H1 (cell line): Measurements from ENCODE around the gene DOCK10. TPM values are rescaled to one million over a fixed set of nuclear protein-coding genes. Genes with fewer than 3 reads are reported as not detected.

Experiments used
- CTCF ChIA-PET: fragments of 300-600 bp; sonication (Branson Sonifier 250); formaldehyde crosslinking; loops from one replicate; lab custom pipeline; 2021; ENCODE audit not compliant: partially characterized antibody; lab: Charles Lee
- POLR2A ChIA-PET: fragments of 300-600 bp; sonication (Branson Sonifier 250); formaldehyde crosslinking; loops from one replicate; lab custom pipeline; 2021; ENCODE audit warnings: inconsistent platforms; ENCODE audit not compliant: partially characterized antibody; lab: Charles Lee
- DNase-seq, 2 experiments: peaks; one replicate each; pipeline versions ENCODE4 v3.0.0 to v3.0.0-alpha.2; 2010 to 2022; ENCODE audit warnings: low spot score in 2 of 2, low read depth in 1 of 2, mixed read lengths in 1 of 2
- FAIRE-seq: peaks from 2 replicates; lab custom pipeline; 2011; peaks lifted over from hg19 to GRCh38; lab: Jason Lieb, UNC
- H2AFZ ChIP-seq: 2 replicates; pipeline ENCODE4 v1.8.1; 2012; ENCODE audit warnings: low read length, inconsistent platforms
- H2AK5ac ChIP-seq: 2 replicates; pipeline ENCODE4 v1.6.1; 2013; ENCODE audit warnings: low read depth, low read length
- H2BK120ac ChIP-seq: replicated peaks from 2 replicates; pipeline ENCODE3; 2013; ENCODE audit warnings: low read depth, low read length, inconsistent platforms
- H2BK12ac ChIP-seq: 2 replicates; pipeline ENCODE4 v1.6.1; 2013; ENCODE audit warnings: low read depth, low read length
- H2BK15ac ChIP-seq: 2 replicates; pipeline ENCODE4 v1.6.1; 2013; ENCODE audit warnings: low read length
- H2BK20ac ChIP-seq: 2 replicates; pipeline ENCODE4 v1.6.1; 2013; ENCODE audit warnings: low read length
- H2BK5ac ChIP-seq: 2 replicates; pipeline ENCODE4 v1.6.1; 2013; ENCODE audit warnings: low read depth, low read length
- H3K14ac ChIP-seq: 2 replicates; pipeline ENCODE4 v1.6.1; 2013; ENCODE audit warnings: inconsistent platforms; ENCODE audit not compliant: insufficient read length
- H3K18ac ChIP-seq: 2 replicates; pipeline ENCODE4 v1.6.1; 2013; ENCODE audit warnings: low read length; ENCODE audit errors: extremely low read depth
- H3K23ac ChIP-seq: 2 replicates; pipeline ENCODE4 v1.6.1; 2013; ENCODE audit warnings: inconsistent platforms; ENCODE audit not compliant: insufficient read length
- H3K23me2 ChIP-seq: 2 replicates; pipeline ENCODE4 v1.6.1; 2013; ENCODE audit warnings: low read depth, low read length
- H3K27ac ChIP-seq: 2 replicates; pipeline ENCODE4 v1.6.1; 2011; ENCODE audit warnings: low read depth, low read length, inconsistent platforms
- H3K27me3 ChIP-seq, 4 experiments: replicated peaks in 1 of 4; 1 replicate in 1 of 4; 2 replicates in 3 of 4; pipeline versions ENCODE4 v1.6.1 to v1.8.1; 2011 to 2013; ENCODE audit warnings: low read length in 3 of 4, mild to moderate bottlenecking in 3 of 4, inconsistent platforms in 2 of 4, mixed read lengths in 2 of 4, moderate library complexity in 1 of 4; ENCODE audit not compliant: control insufficient read depth in 3 of 4, insufficient read depth in 3 of 4; ENCODE audit errors: extremely low read depth in 1 of 4
- H3K36me3 ChIP-seq, 4 experiments: 2 replicates each; pipeline versions ENCODE4 v1.6.1 to v1.8.1; 2011 to 2013; ENCODE audit warnings: mild to moderate bottlenecking in 4 of 4, low read length in 3 of 4, moderate library complexity in 2 of 4, control low read depth in 1 of 4, inconsistent platforms in 1 of 4; ENCODE audit not compliant: insufficient read depth in 4 of 4, control insufficient read depth in 2 of 4
- H3K4ac ChIP-seq: replicated peaks from 2 replicates; pipeline ENCODE3; 2013; ENCODE audit warnings: low read length, low read depth, mixed read lengths, inconsistent platforms; ENCODE audit not compliant: insufficient read length
- H3K4me1 ChIP-seq, 4 experiments: replicated peaks in 1 of 4; 1 replicate in 1 of 4; 2 replicates in 3 of 4; pipeline versions ENCODE4 v1.6.1 to v1.8.1; 2011 to 2013; ENCODE audit warnings: low read length in 3 of 4, inconsistent platforms in 2 of 4, mixed read lengths in 1 of 4; ENCODE audit not compliant: insufficient read depth in 4 of 4, control insufficient read depth in 3 of 4
- H3K4me2 ChIP-seq, 2 experiments: 2 replicates each; pipeline versions ENCODE4 v1.6.1 to v1.8.1; 2011 to 2013; ENCODE audit warnings: low read depth in 2 of 2, low read length in 2 of 2, control low read depth in 1 of 2, inconsistent platforms in 1 of 2, mild to moderate bottlenecking in 1 of 2; ENCODE audit not compliant: insufficient read depth in 1 of 2
- H3K4me3 ChIP-seq, 4 experiments: fragments of 200-600, 300-600 bp in 1 of 4; sonication (generic), shearing (Covaris generic), sonication (Bioruptor Twin) in 1 of 4; 2 replicates each; pipeline versions ENCODE4 v1.5.1 to v1.8.1; 2011 to 2016; ENCODE audit warnings: low read length in 4 of 4, low read depth in 3 of 4, control low read depth in 2 of 4, inconsistent platforms in 2 of 4, mild to moderate bottlenecking in 2 of 4, mixed read lengths in 1 of 4, moderate library complexity in 1 of 4; ENCODE audit not compliant: insufficient read depth in 2 of 4; ENCODE audit errors: extremely low read depth in 1 of 4
- H3K56ac ChIP-seq: replicated peaks from 2 replicates; pipeline ENCODE3; 2013; ENCODE audit warnings: low read depth, mild to moderate bottlenecking, mixed read lengths, low read length, inconsistent platforms; ENCODE audit not compliant: insufficient read length
- H3K79me1 ChIP-seq: 2 replicates; pipeline ENCODE4 v1.6.1; 2013; ENCODE audit warnings: low read depth, low read length, control low read depth
- H3K79me2 ChIP-seq, 2 experiments: 2 replicates each; pipeline versions ENCODE4 v1.6.1 to v1.8.1; 2012 to 2013; ENCODE audit warnings: low read length in 2 of 2, mild to moderate bottlenecking in 2 of 2, inconsistent platforms in 1 of 2; ENCODE audit not compliant: insufficient read depth in 2 of 2, control insufficient read depth in 1 of 2
- H3K9ac ChIP-seq, 4 experiments: replicated peaks in 1 of 4; 1 replicate in 1 of 4; 2 replicates in 3 of 4; pipeline versions ENCODE4 v1.6.1 to v1.8.1; 2011 to 2013; ENCODE audit warnings: low read depth in 3 of 4, low read length in 3 of 4, control low read depth in 2 of 4, mild to moderate bottlenecking in 2 of 4, moderate library complexity in 2 of 4, inconsistent platforms in 1 of 4; ENCODE audit errors: extremely low read depth in 1 of 4
- H3K9me3 ChIP-seq, 2 experiments: 2 replicates each; pipeline versions ENCODE4 v1.6.1 to v1.8.1; 2012 to 2013; ENCODE audit warnings: mild to moderate bottlenecking in 2 of 2, moderate library complexity in 2 of 2, control low read depth in 1 of 2, inconsistent platforms in 1 of 2, low read depth in 1 of 2, low read length in 1 of 2, mixed read lengths in 1 of 2; ENCODE audit not compliant: insufficient read depth in 2 of 2
- H4K20me1 ChIP-seq, 2 experiments: replicated peaks in 1 of 2; 2 replicates each; pipeline versions ENCODE3 to v1.8.1; 2011 to 2013; ENCODE audit warnings: inconsistent platforms in 2 of 2, low read length in 2 of 2, mild to moderate bottlenecking in 1 of 2; ENCODE audit not compliant: insufficient read depth in 2 of 2, control insufficient read depth in 1 of 2
- H4K5ac ChIP-seq: 2 replicates; pipeline ENCODE4 v1.6.1; 2013; ENCODE audit warnings: low read length, low read depth, mixed read lengths, inconsistent platforms; ENCODE audit not compliant: insufficient read length
- H4K8ac ChIP-seq: 2 replicates; pipeline ENCODE4 v1.8.0; 2013; ENCODE audit warnings: mild to moderate bottlenecking, moderate library complexity, low read length, inconsistent platforms; ENCODE audit not compliant: insufficient read depth; ENCODE audit errors: extremely low read depth
- H4K91ac ChIP-seq: replicated peaks from 2 replicates; pipeline ENCODE3; 2013; ENCODE audit warnings: low read length, mixed read lengths, inconsistent platforms; ENCODE audit not compliant: insufficient read length
- BCL11A ChIP-seq, 2 experiments: IDR thresholded peaks; one replicate each; pipeline ENCODE4 v1.6.1; 2011; ENCODE audit warnings: low read depth in 2 of 2, low read length in 2 of 2, mild to moderate bottlenecking in 2 of 2
- BRCA1 ChIP-seq: IDR thresholded peaks from 2 replicates; pipeline ENCODE4 v1.6.1; 2012; ENCODE audit warnings: low read depth, low read length, improper control_type of control experiment
- EP300 ChIP-seq, 2 experiments: IDR thresholded peaks; 1 replicate in 1 of 2; 2 replicates in 1 of 2; pipeline ENCODE4 v1.6.1; 2011 to 2012; ENCODE audit warnings: low read depth in 2 of 2, low read length in 2 of 2, mild to moderate bottlenecking in 2 of 2, borderline replicate concordance in 1 of 2, inconsistent platforms in 1 of 2, moderate library complexity in 1 of 2
- WGBS, 2 experiments: shearing (Covaris generic) in 1 of 2; methylation state at CpG; one replicate each; pipeline versions ENCODE4 v1.1.6 to v1.1.7; 2013 to 2015; ENCODE audit warnings: low lambda C conversion rate in 2 of 2, mixed read lengths in 2 of 2, inconsistent platforms in 1 of 2, low coverage in 1 of 2, missing lambda C conversion rate in 1 of 2; ENCODE audit not compliant: insufficient replicate concordance in 2 of 2, insufficient coverage in 1 of 2, insufficient read length in 1 of 2; ENCODE audit errors: extremely low coverage in 1 of 2, missing lambda C conversion rate in 1 of 2; 5-methylcytosine and 5-hydroxymethylcytosine counted together
- polyA plus RNA-seq, 7 experiments: library from polyadenylated mRNA; depleted of rRNA in 3 of 7; stranded (reverse) in 5 of 7; unstranded in 2 of 7; fragments of >200 nt in 5 of 7; fragments of 200-250 nt in 2 of 7; gene quantifications; 1 replicate in 5 of 7; 2 replicates in 1 of 7; 4 replicates in 1 of 7; pipeline versions ENCODE4 v1.2.1 to v1.2.3, GENCODE V29; 2011 to 2013; ENCODE audit warnings: missing spikeins in 2 of 7, mixed read lengths in 2 of 7
- total RNA-seq: library from RNA; stranded (reverse); fragmentation: NEBNext Ultra II Directional; extraction: Animal tissue kit (Norgen Biotek cat#: 25700); gene quantifications from 2 replicates; pipeline ENCODE4 v1.2.1, GENCODE V29; 2021

Gene DOCK10
- total and polyA plus RNA-seq, 2 of the 8 experiments (the other 6 are each of a cell fraction or from before 2014, with no cell fraction given) = 0.33 to 1.6 TPM

DNA sequence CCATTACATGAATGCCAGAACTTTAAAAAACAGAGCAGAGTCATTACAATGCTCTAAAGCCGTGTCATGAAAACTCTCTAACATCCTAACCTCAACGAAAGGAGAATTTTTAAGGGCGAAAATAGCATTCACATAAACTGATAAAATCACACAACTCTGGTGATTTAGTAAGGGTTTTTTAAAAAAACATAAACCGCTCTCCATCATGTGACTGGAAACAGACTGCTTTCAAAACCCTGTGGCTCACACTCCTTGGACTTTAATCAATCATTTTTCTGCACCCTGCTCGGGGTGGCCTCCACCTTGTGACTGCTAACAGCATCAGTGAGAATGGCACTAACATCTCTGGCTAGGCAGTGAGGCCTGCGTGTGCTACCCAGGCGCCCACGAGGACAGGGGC, 12.1 kb downstream of the DOCK10 start:
- Histone ChIP-seq H3K36me3 (no peaks in the 10 kb centered on the region), H3K4ac (no peak overlapping the region), H4K8ac (peak overlapping the region; percentile 21; the same call in 1 of the 2 replicates), H3K4me2 (no peak overlapping the region), H2AK5ac (no peak overlapping the region), H4K20me1 (no peaks in the 10 kb centered on the region), H2AFZ (no peak overlapping the region), H3K23ac (no peak overlapping the region), H3K9ac (no peak overlapping the region), H3K79me2 (no peaks in the 10 kb centered on the region), H4K91ac (no peak overlapping the region), H2BK120ac (no peak overlapping the region), H4K5ac (no peak overlapping the region), H3K14ac (no peak overlapping the region), H3K9me3 (no peaks in the 10 kb centered on the region), H3K79me1 (no peaks in the 10 kb centered on the region), H2BK5ac (no peak overlapping the region), H2BK12ac (no peak overlapping the region), H2BK15ac (no peak overlapping the region), H3K56ac (no peak overlapping the region), H3K27ac (no peak overlapping the region), H3K27me3 (no peaks in the 10 kb centered on the region), H3K18ac (no peak overlapping the region), H3K4me1 (no peaks in the 10 kb centered on the region), H3K23me2 (no peaks in the 10 kb centered on the region), H3K4me3 (no peak overlapping the region), H2BK20ac (no peak overlapping the region)
- POLR2A ChIA-PET = no interaction called here
- FAIRE-seq (no peak), DNase-seq (no peak)
- CTCF ChIA-PET = no interaction called here
- 89% methylated on average over 8 of the region's 8 CpGs; no CpG with 5 or more reads in 1 of the 2 experiments for WGBS, 2 experiments
- TF ChIP-seq EP300 (IDR thresholded peaks at IDR 0.05; ENCODE audit: borderline replicate concordance in 1 of 2, low read depth in 2 of 2, low read length in 2 of 2) (no peak), BRCA1 (no peak), BCL11A (IDR thresholded peaks at IDR 0.05; ENCODE audit: low read depth in 2 of 2, low read length in 2 of 2) (no peak)
